DND-41 (cell line): ENCODE results near the gene RFTN1.

ENCODE experiments used
- CTCF ChIP-seq: IDR thresholded peaks from 2 replicates; pipeline ENCODE4 v1.5.1; 2012; ENCODE audit warnings: borderline replicate concordance, low read length, moderate library complexity, mild to moderate bottlenecking; ENCODE audit not compliant: poor library complexity, severe bottlenecking; ENCODE audit errors: extremely low read depth
- EZH2 ChIP-seq: IDR thresholded peaks from 3 replicates; pipeline ENCODE4 v1.6.1; 2012; ENCODE audit warnings: borderline replicate concordance, low read depth, mild to moderate bottlenecking, moderate library complexity, low read length, inconsistent platforms; ENCODE audit not compliant: severe bottlenecking

GRCh38 chr3:16392717-16393116 lies 120.8 kb downstream of the RFTN1 start:
- TF ChIP-seq CTCF: no peak
- TF ChIP-seq EZH2: no peak
